ENCODE data around the gene IFNG. TPM values are rescaled to one million over a fixed set of nuclear protein-coding genes. Genes with fewer than 3 reads are reported as not detected.

IFNG gene
- polyA plus RNA-seq, 1 donor (not counting 4 experiments of a cell fraction or from before 2014, with no cell fraction given): not detected

DNA sequence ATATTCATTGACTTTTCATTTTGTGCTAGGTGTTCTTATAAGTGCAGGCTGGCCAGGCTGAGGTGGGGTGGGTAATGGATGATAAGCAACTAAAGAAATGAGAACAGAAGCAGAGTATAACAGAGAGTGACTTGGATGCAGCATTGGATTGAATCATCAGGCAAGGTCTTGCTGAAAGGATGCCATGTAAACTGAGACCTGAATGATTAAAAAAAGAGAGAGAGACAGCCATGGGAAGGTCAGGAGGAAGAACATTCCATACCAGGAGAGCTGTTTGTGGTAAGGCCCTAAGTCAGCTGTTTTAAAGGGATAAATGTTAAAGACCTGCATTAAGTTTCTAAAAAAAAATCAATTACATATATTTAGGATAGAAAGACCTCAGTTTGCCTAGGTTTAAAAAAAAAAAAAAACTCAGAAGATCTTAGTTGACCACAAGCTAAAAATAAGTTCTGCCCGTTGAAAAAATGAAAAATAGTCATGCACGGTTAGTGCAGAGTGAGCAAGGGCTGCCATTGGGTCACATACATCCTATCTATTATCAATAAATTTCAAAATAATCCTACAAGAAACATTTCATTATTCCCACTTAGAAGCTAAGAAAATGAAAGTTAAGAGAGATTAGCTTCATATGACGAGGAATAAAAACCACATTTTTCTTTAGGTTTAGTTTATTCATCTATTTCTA is 37.2 kb downstream of the IFNG start:
- Histone ChIP-seq H3K9me1 (ENCODE audit: control insufficient read depth, extremely low read depth, insufficient read depth, low read length) (no peaks in the 10 kb centered on the region), H3K9me3 (ENCODE audit: control insufficient read depth, low read depth, low read length) (no peaks in the 10 kb centered on the region), H3K36me3 (ENCODE audit: control insufficient read depth in 2 of 2, extremely low read depth in 1 of 2, insufficient read depth in 2 of 2, low read length in 2 of 2) (no peaks in the 10 kb centered on the region), H3K27ac (ENCODE audit: control insufficient read depth, insufficient read depth, low read length) (no peak overlapping the region), H3K9ac (ENCODE audit: control insufficient read depth, extremely low read depth, insufficient read depth, low read length) (no peak overlapping the region), H4K20me1 (ENCODE audit: control insufficient read depth, extremely low read depth, insufficient read depth, low read length) (no peaks in the 10 kb centered on the region), H2AFZ (ENCODE audit: control insufficient read depth, low read length) (no peak overlapping the region), H3K27me3 (ENCODE audit: control insufficient read depth, extremely low read depth, insufficient read depth, low read length) (no peaks in the 10 kb centered on the region), H3K4me3 (ENCODE audit: control insufficient read depth in 2 of 3, extremely low read depth in 1 of 3, insufficient read depth in 2 of 3, low read depth in 1 of 3, low read length in 3 of 3) (no peak overlapping the region), H3K4me2 (ENCODE audit: control insufficient read depth, extremely low read depth, insufficient read depth, low read depth, low read length) (no peak overlapping the region), H3K4me1 (ENCODE audit: control insufficient read depth, extremely low read depth, insufficient read depth, low read length) (no peaks in the 10 kb centered on the region), H3K79me2 (ENCODE audit: control insufficient read depth, insufficient read depth, low read length) (no peaks in the 10 kb centered on the region)
- DNase-seq (ENCODE audit: low read depth, low spot score) (no peak), FAIRE-seq (peak; percentile 89)
- dilution Hi-C loops (cut with MboI; ENCODE audit: extremely low pct_ligation_motif_present, low sequenced_read_pairs): no loop called here
- TF ChIP-seq, protein P1, sequence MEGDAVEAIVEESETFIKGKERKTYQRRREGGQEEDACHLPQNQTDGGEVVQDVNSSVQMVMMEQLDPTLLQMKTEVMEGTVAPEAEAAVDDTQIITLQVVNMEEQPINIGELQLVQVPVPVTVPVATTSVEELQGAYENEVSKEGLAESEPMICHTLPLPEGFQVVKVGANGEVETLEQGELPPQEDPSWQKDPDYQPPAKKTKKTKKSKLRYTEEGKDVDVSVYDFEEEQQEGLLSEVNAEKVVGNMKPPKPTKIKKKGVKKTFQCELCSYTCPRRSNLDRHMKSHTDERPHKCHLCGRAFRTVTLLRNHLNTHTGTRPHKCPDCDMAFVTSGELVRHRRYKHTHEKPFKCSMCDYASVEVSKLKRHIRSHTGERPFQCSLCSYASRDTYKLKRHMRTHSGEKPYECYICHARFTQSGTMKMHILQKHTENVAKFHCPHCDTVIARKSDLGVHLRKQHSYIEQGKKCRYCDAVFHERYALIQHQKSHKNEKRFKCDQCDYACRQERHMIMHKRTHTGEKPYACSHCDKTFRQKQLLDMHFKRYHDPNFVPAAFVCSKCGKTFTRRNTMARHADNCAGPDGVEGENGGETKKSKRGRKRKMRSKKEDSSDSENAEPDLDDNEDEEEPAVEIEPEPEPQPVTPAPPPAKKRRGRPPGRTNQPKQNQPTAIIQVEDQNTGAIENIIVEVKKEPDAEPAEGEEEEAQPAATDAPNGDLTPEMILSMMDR (optimal IDR thresholded peaks at IDR 0.05 in 1 of 3, IDR thresholded peaks at IDR 0.05 in 1 of 3, conservative IDR thresholded peaks at IDR 0.05 in 1 of 3; ENCODE audit: extremely low read depth in 1 of 3, insufficient read depth in 2 of 3, low read length in 3 of 3): no peak
- no peak for TF ChIP-seq EZH2 (IDR thresholded peaks at IDR 0.05; ENCODE audit: low read length)

DNA sequence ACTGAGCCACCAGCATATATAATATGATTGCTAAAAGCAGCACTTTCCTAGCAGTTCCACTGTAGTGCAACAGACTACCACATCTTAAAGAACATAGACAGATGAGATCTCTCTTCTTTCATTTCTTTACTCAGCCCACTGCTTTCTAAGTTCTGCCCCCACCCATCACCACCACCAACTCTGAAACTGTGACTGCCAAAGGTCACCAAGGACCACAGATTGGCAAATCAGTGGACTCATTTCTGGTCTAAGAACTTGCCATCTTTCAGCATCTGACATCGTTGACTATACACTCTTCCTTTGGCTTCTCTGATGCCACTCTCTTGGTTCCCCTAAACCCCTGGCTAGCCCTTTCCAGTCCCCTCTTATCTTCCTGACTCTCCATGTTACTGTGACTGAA is 38.4 kb downstream of the IFNG start:
- TF ChIP-seq, protein P1 (optimal IDR thresholded peaks at IDR 0.05 in 1 of 3, IDR thresholded peaks at IDR 0.05 in 1 of 3, conservative IDR thresholded peaks at IDR 0.05 in 1 of 3; ENCODE audit: extremely low read depth in 1 of 3, insufficient read depth in 2 of 3, low read length in 3 of 3): no peak
- no peak for TF ChIP-seq EZH2 (IDR thresholded peaks at IDR 0.05; ENCODE audit: low read length)
- no peaks in the 10 kb centered on the region for H3K36me3 ChIP-seq (ENCODE audit: control insufficient read depth in 2 of 2, extremely low read depth in 1 of 2, insufficient read depth in 2 of 2, low read length in 2 of 2)
- DNase-seq (ENCODE audit: low read depth, low spot score): no peak
- FAIRE-seq: peak; percentile 26
- H3K4me2 ChIP-seq (ENCODE audit: control insufficient read depth, extremely low read depth, insufficient read depth, low read depth, low read length): no peak overlapping the region
- no peaks in the 10 kb centered on the region for H3K79me2 ChIP-seq (ENCODE audit: control insufficient read depth, insufficient read depth, low read length)
- no peak overlapping the region for H3K4me3 ChIP-seq (ENCODE audit: control insufficient read depth in 2 of 3, extremely low read depth in 1 of 3, insufficient read depth in 2 of 3, low read depth in 1 of 3, low read length in 3 of 3)
- H4K20me1 ChIP-seq (ENCODE audit: control insufficient read depth, extremely low read depth, insufficient read depth, low read length): no peaks in the 10 kb centered on the region
- H3K27me3 ChIP-seq (ENCODE audit: control insufficient read depth, extremely low read depth, insufficient read depth, low read length): no peaks in the 10 kb centered on the region
- H3K27ac ChIP-seq (ENCODE audit: control insufficient read depth, insufficient read depth, low read length): no peak overlapping the region
- H2AFZ ChIP-seq (ENCODE audit: control insufficient read depth, low read length): no peak overlapping the region
- no peak overlapping the region for H3K9ac ChIP-seq (ENCODE audit: control insufficient read depth, extremely low read depth, insufficient read depth, low read length)
- no peaks in the 10 kb centered on the region for H3K9me3 ChIP-seq (ENCODE audit: control insufficient read depth, low read depth, low read length)
- H3K9me1 ChIP-seq (ENCODE audit: control insufficient read depth, extremely low read depth, insufficient read depth, low read length): no peaks in the 10 kb centered on the region
- dilution Hi-C loops (cut with MboI; ENCODE audit: extremely low pct_ligation_motif_present, low sequenced_read_pairs): no loop called here
- no peaks in the 10 kb centered on the region for H3K4me1 ChIP-seq (ENCODE audit: control insufficient read depth, extremely low read depth, insufficient read depth, low read length)

Data from keratinocyte (primary cell).